Measurements from ENCODE around the gene RNF222.

DNA sequence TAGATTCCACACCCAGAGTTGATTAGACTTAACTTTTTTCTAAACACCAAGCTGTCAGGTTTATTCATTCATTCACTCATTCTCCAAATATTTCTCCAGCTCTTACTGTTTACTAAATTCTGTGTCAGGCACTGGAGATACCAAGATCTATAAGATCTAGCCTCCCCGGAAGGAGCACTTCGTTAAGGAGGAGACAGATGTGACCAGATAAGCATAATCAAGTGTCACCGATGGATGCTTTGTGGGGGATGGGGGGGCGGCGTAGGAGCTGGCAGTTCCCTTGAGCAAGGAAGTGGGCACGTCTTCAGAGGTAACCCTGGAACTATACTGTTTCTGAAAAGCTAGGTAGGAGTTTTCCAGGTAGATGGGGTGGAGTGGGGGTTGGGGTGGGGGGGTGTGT lies 10.8 kb downstream of the RNF222 start:
- TF ChIP-seq, protein P1, sequence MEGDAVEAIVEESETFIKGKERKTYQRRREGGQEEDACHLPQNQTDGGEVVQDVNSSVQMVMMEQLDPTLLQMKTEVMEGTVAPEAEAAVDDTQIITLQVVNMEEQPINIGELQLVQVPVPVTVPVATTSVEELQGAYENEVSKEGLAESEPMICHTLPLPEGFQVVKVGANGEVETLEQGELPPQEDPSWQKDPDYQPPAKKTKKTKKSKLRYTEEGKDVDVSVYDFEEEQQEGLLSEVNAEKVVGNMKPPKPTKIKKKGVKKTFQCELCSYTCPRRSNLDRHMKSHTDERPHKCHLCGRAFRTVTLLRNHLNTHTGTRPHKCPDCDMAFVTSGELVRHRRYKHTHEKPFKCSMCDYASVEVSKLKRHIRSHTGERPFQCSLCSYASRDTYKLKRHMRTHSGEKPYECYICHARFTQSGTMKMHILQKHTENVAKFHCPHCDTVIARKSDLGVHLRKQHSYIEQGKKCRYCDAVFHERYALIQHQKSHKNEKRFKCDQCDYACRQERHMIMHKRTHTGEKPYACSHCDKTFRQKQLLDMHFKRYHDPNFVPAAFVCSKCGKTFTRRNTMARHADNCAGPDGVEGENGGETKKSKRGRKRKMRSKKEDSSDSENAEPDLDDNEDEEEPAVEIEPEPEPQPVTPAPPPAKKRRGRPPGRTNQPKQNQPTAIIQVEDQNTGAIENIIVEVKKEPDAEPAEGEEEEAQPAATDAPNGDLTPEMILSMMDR (IDR thresholded peaks at IDR 0.05; ENCODE audit: insufficient read depth, low read depth, low read length): no peak
- no peak for TF ChIP-seq EZH2 (IDR thresholded peaks at IDR 0.05; ENCODE audit: insufficient read depth, low read length)
